ENCODE measurements around the gene ATP5MK.
"Not testable (repeated sequence)": the region's sequence is repeated elsewhere in the genome, so short reads cannot be mapped to it uniquely, and the experiment has no call there.

ATP5MK gene

DNA sequence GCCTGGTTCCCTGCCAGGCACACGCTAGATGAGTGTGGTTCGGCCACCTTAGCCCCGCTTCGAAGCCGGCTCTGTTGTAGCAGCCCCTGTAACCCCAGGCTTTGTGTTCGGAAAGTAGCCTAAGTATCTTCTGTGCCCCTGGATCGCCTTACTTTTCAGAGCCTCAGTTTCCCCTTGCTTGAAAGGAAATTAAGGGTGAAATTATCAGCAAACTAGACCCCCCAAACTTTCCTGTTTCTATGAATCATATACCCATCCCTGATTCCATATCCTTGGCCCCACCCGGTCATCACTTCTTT is 463 bp upstream of the ATP5MK start:
- no peak for DNase-seq (ENCODE audit: low read depth in 2 of 2)

GRCh38 chr10:103395754-103396066 is 565 bp downstream of the ATP5MK start:
- DNase-seq (ENCODE audit: low read depth in 2 of 2), result no peak

DNA sequence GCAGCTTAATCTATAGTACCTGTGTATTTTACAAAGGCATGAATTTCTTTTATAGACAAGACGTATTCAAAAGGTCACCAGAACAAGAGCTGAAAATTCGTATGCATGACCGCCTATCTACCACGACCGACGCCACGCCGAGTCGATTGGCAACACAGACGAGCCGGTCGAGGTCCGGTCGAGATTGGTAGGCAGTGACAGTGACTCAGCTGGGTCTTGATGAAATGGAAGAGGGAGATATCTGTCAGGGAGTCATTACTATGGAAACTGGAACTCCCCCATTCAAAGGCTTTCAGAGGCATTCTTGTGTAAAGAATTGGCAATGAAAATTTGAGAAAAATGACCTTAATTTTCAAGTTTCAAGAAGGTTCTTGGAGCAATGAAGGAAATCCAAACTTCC is 2.1 kb downstream of the ATP5MK start:
- no peak for DNase-seq (ENCODE audit: low read depth in 2 of 2)

DNA sequence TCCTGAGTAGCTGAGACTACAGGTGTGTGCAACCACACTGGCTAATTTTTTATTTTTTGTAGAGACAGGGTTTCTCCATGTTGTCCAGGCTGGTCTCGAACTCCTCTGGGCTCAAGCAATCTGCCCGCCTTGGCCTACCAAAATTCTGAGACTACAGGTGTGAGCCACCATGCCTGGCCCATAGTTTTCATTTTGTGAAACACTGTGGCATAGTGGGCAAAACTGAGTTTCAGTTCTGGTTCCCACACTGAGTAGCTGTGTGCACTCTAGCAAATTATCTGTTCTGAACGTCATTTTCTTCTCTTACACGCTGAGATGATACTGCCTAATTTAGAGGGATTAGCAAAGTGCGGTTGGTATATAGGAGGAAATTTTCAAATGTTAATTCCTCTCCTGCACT is 13.5 kb downstream of the ATP5MK start:
- DNase-seq (ENCODE audit: low read depth in 2 of 2), result no peak

DNA sequence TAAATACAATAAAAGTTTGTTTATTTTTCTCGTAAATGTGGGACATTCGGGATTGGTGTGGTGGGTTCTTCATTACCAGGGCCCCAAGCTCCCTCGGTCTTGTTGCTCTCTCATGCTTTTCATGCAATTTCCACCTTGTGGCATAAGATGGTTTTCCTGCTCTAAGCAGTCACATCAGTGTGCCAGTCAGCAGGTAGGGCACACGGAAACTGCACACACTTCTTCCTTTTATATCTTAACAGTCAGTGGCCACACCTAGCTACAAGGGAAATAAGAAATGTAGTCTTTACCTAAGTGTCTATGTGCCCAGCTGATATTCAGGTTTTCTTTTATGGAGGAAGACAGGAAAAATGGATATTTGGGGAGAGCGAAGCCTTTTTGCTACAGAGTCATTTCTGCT is 22.0 kb downstream of the ATP5MK start:
- no peak for DNase-seq (ENCODE audit: low read depth in 2 of 2)

DNA sequence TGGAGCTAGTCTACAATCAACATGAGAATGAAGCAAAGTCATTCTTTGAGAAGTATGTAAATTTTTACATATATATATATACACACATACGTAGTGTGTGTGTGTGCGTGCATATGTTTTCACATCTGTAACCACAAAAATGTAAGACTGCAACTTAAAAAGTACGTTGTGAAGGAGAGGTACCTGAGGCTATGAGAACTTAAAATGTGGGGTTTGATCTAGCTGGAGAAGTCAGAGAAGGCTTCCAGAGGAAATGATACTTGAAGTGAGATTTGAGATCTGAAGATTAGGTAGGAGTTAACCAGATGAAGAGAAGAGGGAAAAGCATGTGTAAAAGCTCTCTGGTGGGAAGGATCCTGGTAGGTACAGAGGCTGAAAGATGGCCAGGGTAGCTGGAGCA is 22.7 kb downstream of the ATP5MK start:
- DNase-seq (ENCODE audit: low read depth in 2 of 2), result no peak

GRCh38 chr10:103367782-103368518 is 28.3 kb downstream of the ATP5MK start, which contains the start of gene TAF5:
Gene TAF5 (plus strand): TSS chr10:103367976. CDS start chr10:103367990, 14 bp downstream.
- peak; percentile 76 to 77 for DNase-seq (ENCODE audit: low read depth in 2 of 2)

DNA sequence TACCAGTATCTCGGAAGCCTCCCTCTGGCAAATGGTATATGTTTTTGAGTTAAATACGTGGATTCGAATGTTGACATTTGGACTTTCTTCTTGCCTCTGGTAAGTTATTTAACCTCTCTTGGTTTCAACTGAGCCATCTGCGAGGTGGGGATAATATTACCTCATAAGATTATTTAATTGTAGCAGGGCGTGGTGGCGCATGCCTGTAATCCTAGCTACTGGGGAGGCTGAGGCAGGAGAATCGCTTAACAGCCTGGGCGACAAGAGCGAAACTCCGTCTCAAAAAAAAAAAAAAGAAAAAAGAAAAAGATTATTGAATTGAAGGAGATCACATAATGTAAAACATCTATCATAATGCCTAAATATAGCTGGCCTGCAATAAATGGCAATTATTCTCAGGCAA is 28.9 kb downstream of the ATP5MK start:
- no peak for DNase-seq (ENCODE audit: low read depth in 2 of 2)

DNA sequence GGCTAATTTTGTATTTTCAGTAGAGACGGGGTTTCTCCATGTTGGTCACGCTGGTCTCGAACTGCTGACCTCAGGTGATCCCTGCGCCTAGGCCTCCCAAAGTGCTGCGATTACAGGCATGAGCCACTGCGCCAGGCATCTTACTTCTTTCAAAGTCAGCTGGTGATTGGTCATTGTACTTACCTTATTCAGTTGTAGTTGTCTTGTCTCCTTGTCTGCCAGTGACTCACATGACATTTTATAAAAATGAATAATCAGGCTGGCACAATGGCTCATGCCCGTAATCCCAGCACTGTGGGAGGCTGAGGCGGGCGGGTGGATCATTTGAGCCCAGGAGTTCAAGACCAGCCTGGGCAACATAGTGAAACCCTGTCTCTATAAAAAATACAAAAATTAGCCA is 35.5 kb downstream of the ATP5MK start:
- DNase-seq (ENCODE audit: low read depth in 2 of 2), result not testable (repeated sequence)

DNA sequence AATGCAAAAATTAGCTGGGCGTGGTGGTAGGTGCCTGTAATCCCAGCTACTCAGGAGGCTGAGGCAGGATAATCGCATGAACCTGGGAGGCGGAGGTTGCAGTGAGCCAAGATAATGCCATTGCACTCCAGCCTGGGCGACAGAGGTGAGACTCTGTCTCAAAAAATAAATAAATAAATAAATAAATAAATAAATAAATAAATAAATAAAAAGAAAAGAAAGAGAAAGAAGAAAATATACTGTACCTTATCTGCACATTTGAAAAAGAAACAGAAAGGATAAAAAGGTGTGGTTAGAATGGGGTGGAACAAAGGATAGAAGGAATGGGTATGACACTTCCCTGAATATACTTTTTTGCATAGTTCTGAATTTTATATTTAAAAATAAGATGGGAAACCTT is 36.8 kb downstream of the ATP5MK start:
- not testable (repeated sequence) for DNase-seq (ENCODE audit: low read depth in 2 of 2)

DNA sequence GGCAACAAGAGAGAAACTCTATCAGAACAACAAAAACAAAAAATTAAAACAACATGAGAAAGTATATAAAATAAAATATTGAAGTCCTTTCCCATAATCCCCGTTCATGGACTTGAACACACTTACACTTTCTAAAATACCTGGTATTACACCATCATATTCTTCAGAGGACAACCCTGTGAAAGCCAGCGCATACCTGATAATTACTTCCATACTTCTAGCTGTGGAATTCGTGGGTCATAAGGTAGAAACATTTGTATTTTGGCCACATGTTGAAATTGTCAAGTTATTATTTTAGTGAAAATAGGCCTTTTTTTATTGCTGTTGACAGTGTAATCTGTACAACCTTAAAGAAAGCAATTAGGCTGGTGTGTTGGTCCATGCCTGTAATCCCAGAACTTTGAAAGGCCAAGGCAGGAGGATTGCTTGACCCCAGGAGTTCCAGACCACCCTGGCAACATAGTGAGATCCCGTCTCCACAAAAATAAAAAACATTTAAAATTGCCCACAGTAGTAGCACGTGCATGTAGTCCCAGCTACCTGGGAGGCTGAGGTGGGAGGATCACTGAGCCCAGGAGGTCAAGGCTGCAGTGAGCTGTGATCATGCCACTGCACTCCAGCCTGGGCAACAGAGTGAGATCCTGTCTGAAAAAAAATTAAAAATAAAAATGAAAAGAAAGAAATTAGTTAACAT is 40.2 kb downstream of the ATP5MK start:
- no peak for DNase-seq (ENCODE audit: low read depth in 2 of 2)

- DNase-seq (ENCODE audit: low read depth in 2 of 2), result not testable (repeated sequence)
Observed at GRCh38 chr10:103354567-103354966, 41.7 kb downstream of the ATP5MK start.

- DNase-seq (ENCODE audit: low read depth in 2 of 2), result no peak
Observed at GRCh38 chr10:103353281-103353680, 43.0 kb downstream of the ATP5MK start.

- peak; percentile 45 to 68 for DNase-seq (ENCODE audit: low read depth in 2 of 2)
Observed at GRCh38 chr10:103350517-103351260, 45.6 kb downstream of the ATP5MK start, which contains the start of gene PCGF6. Gene PCGF6 (minus strand): TSS chr10:103351140. CDS start chr10:103351066, 74 bp downstream.

- DNase-seq (ENCODE audit: low read depth in 2 of 2), result no peak
Observed at GRCh38 chr10:103350175-103350516, 46.1 kb downstream of the ATP5MK start.
